ENCODE measurements around the gene DUX4. TPM values are rescaled to one million over a fixed set of nuclear protein-coding genes. Genes with fewer than 3 reads are reported as not detected.
"Not testable (repeated sequence)": the region's sequence is repeated elsewhere in the genome, so short reads cannot be mapped to it uniquely, and the experiment has no call there.

Gene DUX4
- not detected for total RNA-seq
- not detected for polyA plus RNA-seq (2013, experiment 1 of 2)
- 0.04 TPM for polyA plus RNA-seq (2013, experiment 2 of 2)
- total RNA-seq = 0 to 0.13 (median 0) reads per million in 172 experiments

DNA sequence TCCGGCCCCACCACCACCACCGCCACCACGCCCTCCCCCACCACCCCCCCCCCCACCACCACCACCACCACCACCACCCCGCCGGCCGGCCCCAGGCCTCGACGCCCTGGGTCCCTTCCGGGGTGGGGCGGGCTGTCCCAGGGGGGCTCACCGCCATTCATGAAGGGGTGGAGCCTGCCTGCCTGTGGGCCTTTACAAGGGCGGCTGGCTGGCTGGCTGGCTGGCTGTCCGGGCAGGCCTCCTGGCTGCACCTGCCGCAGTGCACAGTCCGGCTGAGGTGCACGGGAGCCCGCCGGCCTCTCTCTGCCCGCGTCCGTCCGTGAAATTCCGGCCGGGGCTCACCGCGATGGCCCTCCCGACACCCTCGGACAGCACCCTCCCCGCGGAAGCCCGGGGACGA, at the start of gene DUX4:
Gene DUX4 (plus strand): TSS at position 347 of the 400 bp plus-strand sequence. CDS start 0 bp downstream, at position 347.
- H3K9me3 Mint-ChIP-seq; intact Hi-C loops (cut with DNase I, micrococcal nuclease); H3K4me3 Mint-ChIP-seq; H3K36me3 ChIP-seq (ENCODE audit: insufficient read depth, low read length); ATAC-seq (ENCODE audit: poor library complexity); H3K4me3 ChIP-seq (ENCODE audit: low read length); H3K27ac ChIP-seq (ENCODE audit: low read depth in 1 of 2, low read length in 2 of 2); CTCF ChIA-PET; H3K4me1 Mint-ChIP-seq (ENCODE audit: low read depth); H3K9me3 ChIP-seq (ENCODE audit: control insufficient read depth in 1 of 2, insufficient read depth in 1 of 2, low read length in 2 of 2); H3K27me3 ChIP-seq (ENCODE audit: control insufficient read depth in 1 of 2, insufficient read depth in 2 of 2, low read length in 2 of 2); H3K4me1 ChIP-seq (ENCODE audit: insufficient read depth, low read length); H3K27ac Mint-ChIP-seq; POLR2A ChIA-PET; DNase-seq; H3K36me3 Mint-ChIP-seq (ENCODE audit: low read depth): not testable (repeated sequence)
- H3K27me3 Mint-ChIP-seq = peaks cover 11% of the 10 kb centered on the region

DNA sequence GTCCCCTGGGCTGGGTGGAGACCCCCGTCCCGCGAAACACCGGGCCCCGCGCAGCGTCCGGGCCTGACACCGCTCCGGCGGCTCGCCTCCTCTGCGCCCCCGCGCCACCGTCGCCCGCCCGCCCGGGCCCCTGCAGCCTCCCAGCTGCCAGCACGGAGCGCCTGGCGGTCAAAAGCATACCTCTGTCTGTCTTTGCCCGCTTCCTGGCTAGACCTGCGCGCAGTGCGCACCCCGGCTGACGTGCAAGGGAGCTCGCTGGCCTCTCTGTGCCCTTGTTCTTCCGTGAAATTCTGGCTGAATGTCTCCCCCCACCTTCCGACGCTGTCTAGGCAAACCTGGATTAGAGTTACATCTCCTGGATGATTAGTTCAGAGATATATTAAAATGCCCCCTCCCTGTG, 1.9 kb downstream of the DUX4 start:
- peaks cover 11% of the 10 kb centered on the region for H3K27me3 Mint-ChIP-seq
- DNase-seq; H3K36me3 ChIP-seq (ENCODE audit: insufficient read depth, low read length); H3K4me1 Mint-ChIP-seq (ENCODE audit: low read depth); H3K36me3 Mint-ChIP-seq (ENCODE audit: low read depth); H3K9me3 ChIP-seq (ENCODE audit: control insufficient read depth in 1 of 2, insufficient read depth in 1 of 2, low read length in 2 of 2); H3K9me3 Mint-ChIP-seq; POLR2A ChIA-PET; H3K27ac Mint-ChIP-seq; H3K4me3 ChIP-seq (ENCODE audit: low read length); H3K27ac ChIP-seq (ENCODE audit: low read depth in 1 of 2, low read length in 2 of 2); CTCF ChIA-PET; H3K4me3 Mint-ChIP-seq; ATAC-seq (ENCODE audit: poor library complexity); intact Hi-C loops (cut with DNase I, micrococcal nuclease); H3K4me1 ChIP-seq (ENCODE audit: insufficient read depth, low read length); H3K27me3 ChIP-seq (ENCODE audit: control insufficient read depth in 1 of 2, insufficient read depth in 2 of 2, low read length in 2 of 2): not testable (repeated sequence)

DNA sequence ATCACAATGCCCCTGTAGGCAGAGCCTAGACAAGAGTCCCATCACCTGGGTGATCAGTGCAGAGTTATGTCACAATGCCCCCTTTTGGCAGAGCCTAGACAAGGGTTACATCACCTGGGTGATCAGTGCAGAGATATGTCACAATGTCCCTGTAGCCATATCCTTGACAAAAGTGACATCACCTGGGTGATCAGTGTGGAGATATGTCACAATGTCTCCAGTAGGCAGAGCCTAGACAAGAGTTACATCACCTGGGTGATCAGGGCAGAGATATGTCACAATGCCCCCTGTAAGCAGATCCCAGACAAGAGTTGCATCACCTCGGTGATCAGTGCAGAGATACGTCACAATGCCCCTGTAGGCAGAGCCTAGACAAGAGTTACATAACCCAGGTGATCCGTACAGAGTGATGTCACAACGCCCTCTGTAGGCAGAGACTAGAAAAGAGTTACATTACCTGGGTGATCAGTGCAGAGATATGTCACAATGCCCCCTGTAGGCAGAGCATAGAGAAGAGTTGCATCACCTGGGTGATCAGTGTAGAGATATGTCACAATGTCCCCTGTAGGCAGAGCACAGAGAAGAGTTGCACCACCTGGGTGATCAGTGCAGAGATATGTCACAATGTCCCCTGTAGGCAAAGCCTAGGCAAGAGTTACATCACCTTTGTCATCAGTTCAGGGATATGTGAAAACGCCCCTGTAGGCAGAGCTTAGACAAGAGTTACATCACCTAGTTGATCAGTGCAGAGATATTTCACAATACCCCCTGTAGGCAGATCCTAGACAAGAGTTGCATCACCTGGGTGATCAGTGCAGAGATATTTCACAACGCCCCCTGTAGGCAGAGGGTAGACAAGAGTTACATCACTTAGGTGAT, 4.4 kb downstream of the DUX4 start:
- H3K27me3 ChIP-seq (ENCODE audit: control insufficient read depth in 1 of 2, insufficient read depth in 2 of 2, low read length in 2 of 2); CTCF ChIA-PET; H3K27ac Mint-ChIP-seq; H3K4me3 ChIP-seq (ENCODE audit: low read length); H3K27ac ChIP-seq (ENCODE audit: low read depth in 1 of 2, low read length in 2 of 2); intact Hi-C loops (cut with DNase I, micrococcal nuclease); H3K4me1 ChIP-seq (ENCODE audit: insufficient read depth, low read length); H3K9me3 Mint-ChIP-seq; H3K4me3 Mint-ChIP-seq; H3K36me3 ChIP-seq (ENCODE audit: insufficient read depth, low read length); H3K4me1 Mint-ChIP-seq (ENCODE audit: low read depth); H3K9me3 ChIP-seq (ENCODE audit: control insufficient read depth in 1 of 2, insufficient read depth in 1 of 2, low read length in 2 of 2); H3K36me3 Mint-ChIP-seq (ENCODE audit: low read depth); ATAC-seq (ENCODE audit: poor library complexity); POLR2A ChIA-PET: not testable (repeated sequence)
- H3K27me3 Mint-ChIP-seq = peaks cover 11% of the 10 kb centered on the region
- DNase-seq = peak in 2 of 14 experiments; percentile 1 to 32

DNA sequence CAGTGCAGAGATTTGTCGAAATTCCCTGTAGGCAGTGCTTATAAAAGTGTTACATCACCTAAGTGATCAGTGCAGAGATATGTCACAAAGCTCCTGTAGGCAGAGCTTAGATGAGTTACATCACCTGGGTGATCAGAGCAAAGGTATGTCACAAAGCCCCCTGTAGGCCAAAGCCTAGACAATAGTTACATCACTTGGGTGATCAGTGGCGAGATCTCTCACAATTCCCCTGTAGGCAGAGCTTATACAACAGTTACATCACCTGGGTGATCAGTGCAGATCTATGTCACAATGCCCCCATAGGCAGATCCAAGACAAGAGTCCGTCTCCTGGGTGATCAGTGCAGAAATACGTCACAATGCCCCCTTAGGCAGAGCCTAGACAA, 5.0 kb downstream of the DUX4 start:
- intact Hi-C loops (cut with DNase I, micrococcal nuclease); H3K4me3 ChIP-seq (ENCODE audit: low read length); H3K9me3 ChIP-seq (ENCODE audit: control insufficient read depth in 1 of 2, insufficient read depth in 1 of 2, low read length in 2 of 2); H3K27ac Mint-ChIP-seq; H3K36me3 Mint-ChIP-seq (ENCODE audit: low read depth); H3K27me3 ChIP-seq (ENCODE audit: control insufficient read depth in 1 of 2, insufficient read depth in 2 of 2, low read length in 2 of 2); POLR2A ChIA-PET; CTCF ChIA-PET; H3K4me3 Mint-ChIP-seq; H3K4me1 ChIP-seq (ENCODE audit: insufficient read depth, low read length); H3K9me3 Mint-ChIP-seq; DNase-seq; ATAC-seq (ENCODE audit: poor library complexity); H3K27ac ChIP-seq (ENCODE audit: low read depth in 1 of 2, low read length in 2 of 2); H3K4me1 Mint-ChIP-seq (ENCODE audit: low read depth); H3K36me3 ChIP-seq (ENCODE audit: insufficient read depth, low read length): not testable (repeated sequence)
- H3K27me3 Mint-ChIP-seq = peaks cover 11% of the 10 kb centered on the region

DNA sequence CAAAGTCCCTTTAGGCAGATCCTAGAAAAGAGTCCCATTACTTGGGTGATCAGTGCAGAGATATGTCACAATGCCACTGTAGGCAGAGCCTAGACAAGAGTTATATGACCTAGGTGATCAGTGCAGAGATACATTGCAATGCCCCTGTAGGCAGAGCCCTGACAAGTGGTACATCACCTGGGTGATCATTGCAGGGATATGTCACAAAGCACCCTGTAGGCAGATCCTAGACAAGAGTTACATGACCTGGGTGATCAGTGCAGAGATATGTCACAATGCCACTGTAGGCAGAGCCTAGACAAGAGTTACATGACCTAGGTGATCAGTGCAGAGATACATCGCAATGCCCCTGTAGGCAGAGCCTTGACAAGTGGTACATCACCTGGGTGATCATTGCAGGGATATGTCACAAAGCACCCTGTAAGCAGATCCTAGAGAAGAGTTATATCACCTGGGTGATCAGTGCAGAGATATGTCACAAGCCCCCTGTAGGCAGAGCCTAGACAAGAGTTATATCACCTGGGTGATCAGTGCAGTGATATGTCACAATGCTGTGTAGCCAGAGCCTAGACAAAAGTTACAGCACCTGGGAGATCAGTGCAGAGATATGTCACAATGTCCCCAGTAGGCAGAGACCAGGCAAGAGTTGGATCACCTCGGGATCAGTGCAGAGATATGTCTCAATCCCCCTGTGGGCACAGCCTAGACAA, 5.6 kb downstream of the DUX4 start:
- H3K27me3 Mint-ChIP-seq = peaks cover 11% of the 10 kb centered on the region
- POLR2A ChIA-PET; H3K27me3 ChIP-seq (ENCODE audit: control insufficient read depth in 1 of 2, insufficient read depth in 2 of 2, low read length in 2 of 2); CTCF ChIA-PET; H3K4me1 Mint-ChIP-seq (ENCODE audit: low read depth); H3K36me3 ChIP-seq (ENCODE audit: insufficient read depth, low read length); intact Hi-C loops (cut with DNase I, micrococcal nuclease); H3K27ac Mint-ChIP-seq; H3K4me3 ChIP-seq (ENCODE audit: low read length); H3K9me3 Mint-ChIP-seq; H3K36me3 Mint-ChIP-seq (ENCODE audit: low read depth); H3K27ac ChIP-seq (ENCODE audit: low read depth in 1 of 2, low read length in 2 of 2); H3K4me3 Mint-ChIP-seq; H3K4me1 ChIP-seq (ENCODE audit: insufficient read depth, low read length); H3K9me3 ChIP-seq (ENCODE audit: control insufficient read depth in 1 of 2, insufficient read depth in 1 of 2, low read length in 2 of 2): not testable (repeated sequence)
- peak; percentile 32 for ATAC-seq (ENCODE audit: poor library complexity)
- DNase-seq = peak in 1 of 14 experiments; percentile 24

DNA sequence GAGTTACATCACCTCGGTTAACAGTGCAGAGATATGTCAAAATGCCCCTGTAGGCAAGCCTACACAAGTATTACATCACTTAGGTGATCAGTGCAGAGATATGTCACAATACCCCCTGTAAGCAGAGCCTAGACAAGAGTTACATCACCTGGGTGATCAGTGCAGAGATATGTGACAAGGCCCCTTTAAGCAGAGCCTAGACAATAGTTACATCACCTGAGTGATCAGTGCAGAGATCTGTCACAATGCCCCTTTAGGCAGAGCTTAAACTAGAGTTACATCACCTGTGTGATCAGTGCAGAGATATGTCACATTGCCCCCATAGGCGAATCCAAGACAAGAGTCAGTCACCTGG, 6.1 kb downstream of the DUX4 start:
- not testable (repeated sequence) for H3K9me3 ChIP-seq (ENCODE audit: control insufficient read depth in 1 of 2, insufficient read depth in 1 of 2, low read length in 2 of 2)

DNA sequence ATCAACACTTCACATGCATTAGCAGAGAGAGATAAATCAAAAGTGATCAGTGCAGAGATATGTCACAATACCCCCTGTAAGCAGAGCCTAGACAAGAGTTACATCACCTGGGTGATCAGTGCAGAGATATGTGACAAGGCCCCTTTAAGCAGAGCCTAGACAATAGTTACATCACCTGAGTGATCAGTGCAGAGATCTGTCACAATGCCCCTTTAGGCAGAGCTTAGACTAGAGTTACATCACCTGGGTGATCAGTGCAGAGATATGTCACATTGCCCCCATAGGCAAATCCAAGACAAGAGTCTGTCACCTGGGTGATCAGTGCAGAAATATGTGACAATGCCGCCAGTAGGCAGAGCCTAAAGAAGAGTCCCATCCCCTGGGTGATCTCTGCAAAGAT, 7.4 kb downstream of the DUX4 start:
- H3K36me3 Mint-ChIP-seq (ENCODE audit: low read depth); intact Hi-C loops (cut with DNase I, micrococcal nuclease); DNase-seq; H3K27ac ChIP-seq (ENCODE audit: low read depth in 1 of 2, low read length in 2 of 2); ATAC-seq (ENCODE audit: poor library complexity); H3K27me3 Mint-ChIP-seq; H3K4me1 ChIP-seq (ENCODE audit: insufficient read depth, low read length); H3K9me3 ChIP-seq (ENCODE audit: control insufficient read depth in 1 of 2, insufficient read depth in 1 of 2, low read length in 2 of 2); H3K4me1 Mint-ChIP-seq (ENCODE audit: low read depth); H3K4me3 ChIP-seq (ENCODE audit: low read length); H3K27me3 ChIP-seq (ENCODE audit: control insufficient read depth in 1 of 2, insufficient read depth in 2 of 2, low read length in 2 of 2); H3K4me3 Mint-ChIP-seq; H3K9me3 Mint-ChIP-seq; H3K36me3 ChIP-seq (ENCODE audit: insufficient read depth, low read length); H3K27ac Mint-ChIP-seq; CTCF ChIA-PET; POLR2A ChIA-PET: not testable (repeated sequence)

More for the DNA sequence above, 6.1 kb downstream of the DUX4 start:
- H3K27ac Mint-ChIP-seq; H3K4me3 ChIP-seq (ENCODE audit: low read length); H3K36me3 ChIP-seq (ENCODE audit: insufficient read depth, low read length); intact Hi-C loops (cut with DNase I, micrococcal nuclease); H3K27ac ChIP-seq (ENCODE audit: low read depth in 1 of 2, low read length in 2 of 2); H3K9me3 Mint-ChIP-seq; DNase-seq; POLR2A ChIA-PET; H3K4me1 Mint-ChIP-seq (ENCODE audit: low read depth); H3K27me3 ChIP-seq (ENCODE audit: control insufficient read depth in 1 of 2, insufficient read depth in 2 of 2, low read length in 2 of 2); H3K36me3 Mint-ChIP-seq (ENCODE audit: low read depth); H3K4me3 Mint-ChIP-seq; CTCF ChIA-PET; H3K4me1 ChIP-seq (ENCODE audit: insufficient read depth, low read length): not testable (repeated sequence)
- peaks cover 11% of the 10 kb centered on the region for H3K27me3 Mint-ChIP-seq
- ATAC-seq (ENCODE audit: poor library complexity) = peak; percentile 17
